ENCODE data around the gene ZFAND3. TPM values are rescaled to one million over a fixed set of nuclear protein-coding genes. Genes with fewer than 3 reads are reported as not detected.

The ZFAND3 gene
- total RNA-seq, 1 experiment from 2014 or later = 22.2 TPM

GRCh38 chr6:38114976-38115625, 295.6 kb downstream of the ZFAND3 start:
- POLR2A ChIA-PET (ENCODE audit: unreplicated experiment) = no interaction called here
- no peaks in the 10 kb centered on the region for H3K27me3 ChIP-seq (ENCODE audit: low read length)
- BruUV-seq (replicated peaks) = no TSS peak
- no peak overlapping the region for H3K9ac ChIP-seq (ENCODE audit: low read length)
- H3K79me2 ChIP-seq (ENCODE audit: low read length) = peaks cover 4% of the 10 kb centered on the region; the same call in 1 of the 2 replicates
- ATAC-seq (no peak), DNase-seq (no peak)
- H3K27ac ChIP-seq (ENCODE audit: low read length) = no peak overlapping the region
- no peaks in the 10 kb centered on the region for H3K9me2 ChIP-seq (replicated peaks; ENCODE audit: low read length)
- no peak overlapping the region for H3K4me2 ChIP-seq (ENCODE audit: low read length)
- intact Hi-C loops (cut with micrococcal nuclease) = no loop called here
- no peaks in the 10 kb centered on the region for H4K20me1 ChIP-seq (ENCODE audit: low read length)
- H3F3A ChIP-seq (ENCODE audit: low read length, unreplicated experiment) = no peaks in the 10 kb centered on the region
- H2AFZ ChIP-seq (ENCODE audit: low read length) = no peak overlapping the region
- no peaks in the 10 kb centered on the region for H3K4me1 ChIP-seq (ENCODE audit: insufficient read depth, low read length)
- no peaks in the 10 kb centered on the region for H3K9me3 ChIP-seq (ENCODE audit: low read length)
- no peak for TF ChIP-seq EZH2phosphoT487 (IDR thresholded peaks at IDR 0.05; ENCODE audit: borderline replicate concordance, low read length)
- TF ChIP-seq EZH2 (IDR thresholded peaks at IDR 0.05; ENCODE audit: low read length, unreplicated experiment) = no peak
- TF ChIP-seq CTCF (conservative IDR thresholded peaks at IDR 0.05; ENCODE audit: low read depth, low read length) = no peak
- CTCF ChIA-PET = no interaction called here
- H3K4me3 ChIP-seq (ENCODE audit: low read length) = no peak overlapping the region
- peaks cover 4% of the 10 kb centered on the region; the same call in 1 of the 2 replicates for H3K36me3 ChIP-seq (ENCODE audit: low read depth, low read length)

GRCh38 chr6:38115626-38116008, 296.1 kb downstream of the ZFAND3 start:
- Histone ChIP-seq H3K9me3 (ENCODE audit: low read length) (no peaks in the 10 kb centered on the region), H3K27me3 (ENCODE audit: low read length) (no peaks in the 10 kb centered on the region), H3F3A (ENCODE audit: low read length, unreplicated experiment) (no peaks in the 10 kb centered on the region), H3K27ac (ENCODE audit: low read length) (no peak overlapping the region), H3K4me3 (ENCODE audit: low read length) (no peak overlapping the region), H3K4me1 (ENCODE audit: insufficient read depth, low read length) (no peaks in the 10 kb centered on the region), H2AFZ (ENCODE audit: low read length) (no peak overlapping the region), H4K20me1 (ENCODE audit: low read length) (no peaks in the 10 kb centered on the region), H3K36me3 (ENCODE audit: low read depth, low read length) (peaks cover 4% of the 10 kb centered on the region; the same call in 1 of the 2 replicates), H3K9ac (ENCODE audit: low read length) (no peak overlapping the region), H3K9me2 (replicated peaks; ENCODE audit: low read length) (no peaks in the 10 kb centered on the region), H3K4me2 (ENCODE audit: low read length) (no peak overlapping the region), H3K79me2 (ENCODE audit: low read length) (peaks cover 4% of the 10 kb centered on the region; the same call in 1 of the 2 replicates)
- ChIA-PET CTCF (no interaction called here), POLR2A (ENCODE audit: unreplicated experiment) (no interaction called here)
- TF ChIP-seq EZH2phosphoT487 (IDR thresholded peaks at IDR 0.05; ENCODE audit: borderline replicate concordance, low read length) (no peak), CTCF (conservative IDR thresholded peaks at IDR 0.05; ENCODE audit: low read depth, low read length) (no peak), EZH2 (IDR thresholded peaks at IDR 0.05; ENCODE audit: low read length, unreplicated experiment) (no peak)
- DNase-seq = no peak
- ATAC-seq = no peak
- no TSS peak for BruUV-seq (replicated peaks)
- intact Hi-C loops (cut with micrococcal nuclease) = no loop called here

- no peaks in the 10 kb centered on the region for H3K4me1 ChIP-seq (ENCODE audit: insufficient read depth, low read length)
- H3K9ac ChIP-seq (ENCODE audit: low read length) = no peak overlapping the region
- POLR2A ChIA-PET (ENCODE audit: unreplicated experiment) = no interaction called here
- H3F3A ChIP-seq (ENCODE audit: low read length, unreplicated experiment) = no peaks in the 10 kb centered on the region
- no peak overlapping the region for H2AFZ ChIP-seq (ENCODE audit: low read length)
- TF ChIP-seq EZH2 (IDR thresholded peaks at IDR 0.05; ENCODE audit: low read length, unreplicated experiment) (no peak), EZH2phosphoT487 (IDR thresholded peaks at IDR 0.05; ENCODE audit: borderline replicate concordance, low read length) (no peak), CTCF (conservative IDR thresholded peaks at IDR 0.05; ENCODE audit: low read depth, low read length) (no peak)
- CTCF ChIA-PET = no interaction called here
- H3K4me3 ChIP-seq (ENCODE audit: low read length) = no peak overlapping the region
- H3K9me2 ChIP-seq (replicated peaks; ENCODE audit: low read length) = no peaks in the 10 kb centered on the region
- H4K20me1 ChIP-seq (ENCODE audit: low read length) = no peaks in the 10 kb centered on the region
- H3K79me2 ChIP-seq (ENCODE audit: low read length) = peaks cover 4% of the 10 kb centered on the region; the same call in 1 of the 2 replicates
- intact Hi-C loops (cut with micrococcal nuclease) = no loop called here
- H3K27ac ChIP-seq (ENCODE audit: low read length) = no peak overlapping the region
- H3K27me3 ChIP-seq (ENCODE audit: low read length) = no peaks in the 10 kb centered on the region
- no peak overlapping the region for H3K4me2 ChIP-seq (ENCODE audit: low read length)
- no peaks in the 10 kb centered on the region for H3K9me3 ChIP-seq (ENCODE audit: low read length)
- no TSS peak for BruUV-seq (replicated peaks)
- no peak for DNase-seq
- peaks cover 6% of the 10 kb centered on the region; the same call in 1 of the 2 replicates for H3K36me3 ChIP-seq (ENCODE audit: low read depth, low read length)
- no peak for ATAC-seq
These were observed 296.7 kb downstream of the ZFAND3 start for GRCh38 chr6:38116248-38116647.

Data from PC-3 (cell line).